Loucy (cell line): Measurements from ENCODE around the gene SNX24.

Source experiments
- CTCF ChIP-seq: fragments of 200-600 bp; sonication (generic); conservative IDR thresholded peaks from 2 replicates; pipeline ENCODE4 v1.5.1; 2014; ENCODE audit warnings: mild to moderate bottlenecking, antibody characterized with exemption, low read length
- EZH2phosphoT487 ChIP-seq: fragments of 200-600 bp; IDR thresholded peaks from 2 replicates; pipeline ENCODE4 v1.6.1; 2018; ENCODE audit warnings: antibody characterized with exemption, mild to moderate bottlenecking, moderate library complexity, borderline replicate concordance

DNA sequence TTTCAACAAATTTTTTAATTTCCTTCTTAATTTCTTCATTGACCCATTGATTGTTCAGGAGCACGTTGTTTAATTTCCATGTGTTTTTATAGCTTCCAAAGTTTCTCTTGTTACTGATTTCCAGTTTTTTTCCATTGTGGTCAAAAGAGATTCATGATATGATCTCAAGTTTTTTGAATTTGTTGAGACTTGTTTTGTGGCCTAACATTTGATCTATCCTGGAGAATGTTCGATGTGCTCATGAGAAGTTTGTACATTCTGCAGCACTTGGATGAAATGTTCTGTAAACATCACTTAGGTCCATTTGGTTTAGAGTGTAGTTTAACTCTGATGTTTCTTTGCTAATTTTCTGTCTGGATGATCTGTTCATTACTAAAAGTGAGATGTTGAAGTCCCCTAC, 205.8 kb downstream of the SNX24 start:
- TF ChIP-seq CTCF = no peak
- no peak for TF ChIP-seq EZH2phosphoT487
